HCT116 (cell line): ENCODE results near the gene GNAT2. TPM values are rescaled to one million over a fixed set of nuclear protein-coding genes. Genes with fewer than 3 reads are reported as not detected.

Experiments
- ATAC-seq: fragments of 200-7000 bp; cut with Tn5 transposase; 2 replicates; pipeline ENCODE4 v1.9.1; 2020; ENCODE audit warnings: mild to moderate bottlenecking, moderate library complexity
- BruUV-seq: library from RNA; stranded (reverse); fragments of 400-500 nt; replicated peaks from 2 replicates; lab custom pipeline; 2021; lab: Mats Ljungman, UMichigan
- CTCF ChIA-PET: fragments of 300-600 bp; sonication (Branson Sonifier 250); formaldehyde crosslinking; loops from one replicate; lab custom pipeline; 2021; ENCODE audit warnings: antibody characterized with exemption; lab: Charles Lee
- POLR2A ChIA-PET: fragments of 300-600, 350-600 bp; sonication (Branson Sonifier 250); formaldehyde crosslinking; loops from one replicate; lab custom pipeline; 2021; ENCODE audit warnings: antibody characterized with exemption; lab: Charles Lee
- RAD21 ChIA-PET, 2 experiments: fragments of 300-600 bp; sonication (Branson Sonifier 250); formaldehyde crosslinking; loops; one replicate each; lab custom pipeline; 2023; ENCODE audit warnings: low total read pairs in 2 of 2; ENCODE audit not compliant: uncharacterized antibody in 2 of 2, unreplicated experiment in 2 of 2, low non-redundant PET in 1 of 2; lab: Charles Lee
- DNase-seq: peaks from one replicate; pipeline ENCODE4 v3.0.0-alpha.2; 2010; ENCODE audit warnings: low read depth, low spot score
- H2AFZ ChIP-seq: fragments of 200-600 bp; shearing (Covaris generic), sonication (generic); 2 replicates; pipeline ENCODE4 v1.6.1; 2017; ENCODE audit warnings: low read depth, mixed run types, mixed read lengths, antibody characterized with exemption, low read length; ENCODE audit not compliant: poor library complexity, severe bottlenecking
- H3K27ac ChIP-seq: 2 replicates; pipeline ENCODE4 v1.5.1; 2012; ENCODE audit warnings: low read depth, low read length
- H3K27me3 ChIP-seq: fragments of 200-600 bp; sonication (generic); 2 replicates; pipeline ENCODE4 v1.6.1; 2016; ENCODE audit warnings: mixed run types, low read length, mixed read lengths; ENCODE audit not compliant: insufficient read depth
- H3K36me3 ChIP-seq, 2 experiments: fragments of 200-500 bp in 1 of 2; fragments of 200-600 bp in 1 of 2; sonication (Bioruptor generic) in 1 of 2; sonication (generic) in 1 of 2; 2 replicates each; pipeline versions ENCODE4 v1.5.1 to v1.6.1; 2014 to 2016; ENCODE audit warnings: low read length in 2 of 2, inconsistent platforms in 1 of 2, mixed read lengths in 1 of 2, mixed run types in 1 of 2; ENCODE audit not compliant: insufficient read depth in 2 of 2, control insufficient read depth in 1 of 2
- H3K4me1 ChIP-seq, 2 experiments: fragments of 200-600 bp in 1 of 2; sonication (generic) in 1 of 2; 2 replicates each; pipeline versions ENCODE4 v1.5.1 to v1.6.1; 2012 to 2017; ENCODE audit warnings: low read length in 2 of 2, inconsistent platforms in 1 of 2, mild to moderate bottlenecking in 1 of 2, mixed read lengths in 1 of 2, mixed run types in 1 of 2, moderate library complexity in 1 of 2; ENCODE audit not compliant: insufficient read depth in 2 of 2, control insufficient read depth in 1 of 2
- H3K4me2 ChIP-seq: fragments of 200-600 bp; sonication (generic); 2 replicates; pipeline ENCODE4 v1.6.1; 2017; ENCODE audit warnings: mixed run types, low read length, mixed read lengths
- H3K4me3 ChIP-seq, 2 experiments: fragments of 200-600 bp in 1 of 2; sonication (generic) in 1 of 2; replicated peaks in 1 of 2; 2 replicates each; pipeline ENCODE4 v1.5.1; 2011 to 2016; ENCODE audit warnings: low read length in 2 of 2, control low read depth in 1 of 2, low read depth in 1 of 2, mild to moderate bottlenecking in 1 of 2, mixed read lengths in 1 of 2, mixed run types in 1 of 2
- H3K79me2 ChIP-seq: fragments of 200-600 bp; sonication (generic); 2 replicates; pipeline ENCODE4 v1.6.1; 2017; ENCODE audit warnings: mild to moderate bottlenecking, mixed run types, low read length, moderate library complexity, mixed read lengths; ENCODE audit not compliant: insufficient read depth
- H3K9ac ChIP-seq: fragments of 200-600 bp; sonication (generic); 2 replicates; pipeline ENCODE4 v1.6.1; 2016; ENCODE audit warnings: low read length, mixed read lengths
- H3K9me2 ChIP-seq: fragments of 200-600 bp; sonication (generic), shearing (Covaris generic); 2 replicates; pipeline ENCODE4 v1.6.1; 2017; ENCODE audit warnings: mixed run types, mild to moderate bottlenecking, moderate library complexity; ENCODE audit not compliant: insufficient read depth
- H3K9me3 ChIP-seq, 2 experiments: fragments of 200-500 bp in 1 of 2; fragments of 200-600 bp in 1 of 2; sonication (Bioruptor generic) in 1 of 2; sonication (generic) in 1 of 2; 2 replicates each; pipeline ENCODE4 v1.6.1; 2014 to 2017; ENCODE audit warnings: low read length in 2 of 2, mixed read lengths in 2 of 2, inconsistent platforms in 1 of 2, low read depth in 1 of 2, mild to moderate bottlenecking in 1 of 2, mixed run types in 1 of 2, moderate library complexity in 1 of 2; ENCODE audit not compliant: control insufficient read depth in 1 of 2, insufficient read depth in 1 of 2
- H4K20me1 ChIP-seq: fragments of 200-600 bp; sonication (generic), shearing (Covaris generic); 2 replicates; pipeline ENCODE4 v1.6.1; 2017; ENCODE audit warnings: mixed run types, mild to moderate bottlenecking, moderate library complexity; ENCODE audit not compliant: insufficient read depth
- ATF3 ChIP-seq: IDR thresholded peaks from 2 replicates; pipeline ENCODE4 v1.6.1; 2012
- CEBPB ChIP-seq: IDR thresholded peaks from 2 replicates; pipeline ENCODE4 v1.6.1; 2012; ENCODE audit warnings: low read depth
- CTCF ChIP-seq, 3 experiments: fragments of 200-600 bp in 1 of 3; sonication (generic) in 1 of 3; IDR thresholded peaks in 2 of 3; conservative IDR thresholded peaks in 1 of 3; 2 replicates each; pipeline ENCODE4 v1.5.1; 2012 to 2017; ENCODE audit warnings: low read depth in 2 of 3, low read length in 2 of 3, antibody characterized with exemption in 1 of 3, borderline replicate concordance in 1 of 3, control low read depth in 1 of 3, mild to moderate bottlenecking in 1 of 3, mixed read lengths in 1 of 3, mixed run types in 1 of 3, moderate library complexity in 1 of 3; ENCODE audit not compliant: insufficient read depth in 1 of 3
- ELF1 ChIP-seq: IDR thresholded peaks from 2 replicates; pipeline ENCODE4 v1.6.1; 2012; ENCODE audit warnings: low read depth, borderline replicate concordance
- JUND ChIP-seq: IDR thresholded peaks from 2 replicates; pipeline ENCODE4 v1.6.1; 2012
- SRF ChIP-seq: IDR thresholded peaks from 2 replicates; pipeline ENCODE4 v1.6.1; 2012; ENCODE audit warnings: low read depth
- ZFX ChIP-seq: fragments of 450-650 bp; IDR thresholded peaks from 2 replicates; pipeline ENCODE4 v1.6.1; 2017
- ZNF274 ChIP-seq: fragments of 200-500 bp; sonication (Bioruptor generic); IDR thresholded peaks from 2 replicates; pipeline ENCODE4 v1.6.1; 2014; ENCODE audit warnings: mild to moderate bottlenecking, low read depth, low read length, inconsistent platforms
- intact Hi-C: fragments of 100-400 bp; cut with micrococcal nuclease; formaldehyde crosslinking; loops from 2 replicates; pipeline ENCODE4 v1.10.0; 2022
- total RNA-seq: library from RNA; stranded (reverse); gene quantifications from one replicate; pipeline ENCODE4 v1.2.1, GENCODE V29; 2021; ENCODE audit not compliant: unreplicated experiment

GNAT2 gene
- total RNA-seq, 1 experiment from 2014 or later = 0.76 TPM

- DNase-seq (no peak), ATAC-seq (no peak)
- intact Hi-C loops = no loop called here
- H4K20me1 ChIP-seq = no peaks in the 10 kb centered on the region
- no peak overlapping the region for H3K27ac ChIP-seq
- TF ChIP-seq ATF3 (no peak), ELF1 (no peak), ZFX (no peak), ZNF274 (no peak), SRF (no peak), CTCF (IDR thresholded peaks at IDR 0.05 in 2 of 3, conservative IDR thresholded peaks at IDR 0.05 in 1 of 3; ENCODE audit: borderline replicate concordance in 1 of 3, insufficient read depth in 1 of 3, low read depth in 2 of 3, low read length in 2 of 3) (no peak), CEBPB (no peak), JUND (no peak)
- POLR2A ChIA-PET = no interaction called here
- no TSS peak for BruUV-seq
- H3K9me2 ChIP-seq = no peaks in the 10 kb centered on the region
- no peak overlapping the region for H3K9ac ChIP-seq
- H3K9me3 ChIP-seq = no peaks in the 10 kb centered on the region
- H2AFZ ChIP-seq = no peak overlapping the region
- H3K27me3 ChIP-seq = no peaks in the 10 kb centered on the region
- no peak overlapping the region for H3K4me2 ChIP-seq
- peaks cover 11% of the 10 kb centered on the region for H3K79me2 ChIP-seq
- RAD21 ChIA-PET = interaction anchor here in 1 of 2 experiments (1.2 kb wide), 1 partner anchor 11 kb away, joined by 3 read pairs; no protein-coding TSS in a partner anchor
- H3K36me3 ChIP-seq = peaks cover 6 to 20% of the 10 kb centered on the region in 2 experiments; a peak in 3 of 4 replicates
- CTCF ChIA-PET = interaction anchor here (1.0 to 4.1 kb wide), 4 partner anchors 8 to 83 kb away, joined by 3 to 35 read pairs (median 7); partner anchors contain the start of genes AMPD2 and GNAT2
- no peak overlapping the region for H3K4me3 ChIP-seq
- H3K4me1 ChIP-seq = peaks cover 0 to 9% of the 10 kb centered on the region in 2 experiments; a peak in 1 of 4 replicates
Observed at GRCh38 chr1:109628540-109629321, 9.3 kb upstream of the GNAT2 start.
